HEK293T (cell line): ENCODE measurements around the gene TRAPPC12.

Experiments used
- NFRKB ChIP-seq: fragments of 450-650 bp; IDR thresholded peaks from 2 replicates; pipeline ENCODE4 v1.6.1; 2016; ENCODE audit warnings: mild to moderate bottlenecking, moderate library complexity
- SP1 ChIP-seq: fragments of 450-650 bp; IDR thresholded peaks from 2 replicates; pipeline ENCODE4 v1.6.1; 2017
- SUZ12 ChIP-seq: fragments of 450-650 bp; IDR thresholded peaks from 2 replicates; pipeline ENCODE4 v1.6.1; 2016; ENCODE audit warnings: mild to moderate bottlenecking

- TF ChIP-seq NFRKB (no peak), SP1 (no peak), SUZ12 (no peak)
Measured at GRCh38 chr2:3465844-3466481, 86.5 kb downstream of the TRAPPC12 start.
